ENCODE data around the gene PDIK1L. TPM values are rescaled to one million over a fixed set of nuclear protein-coding genes. Genes with fewer than 3 reads are reported as not detected.

Gene PDIK1L
- total and polyA plus RNA-seq, 9 of the 15 experiments (the other 6 are each of a cell fraction or from before 2014, with no cell fraction given) = 12.8 to 30.2 (median 21.5) TPM

DNA sequence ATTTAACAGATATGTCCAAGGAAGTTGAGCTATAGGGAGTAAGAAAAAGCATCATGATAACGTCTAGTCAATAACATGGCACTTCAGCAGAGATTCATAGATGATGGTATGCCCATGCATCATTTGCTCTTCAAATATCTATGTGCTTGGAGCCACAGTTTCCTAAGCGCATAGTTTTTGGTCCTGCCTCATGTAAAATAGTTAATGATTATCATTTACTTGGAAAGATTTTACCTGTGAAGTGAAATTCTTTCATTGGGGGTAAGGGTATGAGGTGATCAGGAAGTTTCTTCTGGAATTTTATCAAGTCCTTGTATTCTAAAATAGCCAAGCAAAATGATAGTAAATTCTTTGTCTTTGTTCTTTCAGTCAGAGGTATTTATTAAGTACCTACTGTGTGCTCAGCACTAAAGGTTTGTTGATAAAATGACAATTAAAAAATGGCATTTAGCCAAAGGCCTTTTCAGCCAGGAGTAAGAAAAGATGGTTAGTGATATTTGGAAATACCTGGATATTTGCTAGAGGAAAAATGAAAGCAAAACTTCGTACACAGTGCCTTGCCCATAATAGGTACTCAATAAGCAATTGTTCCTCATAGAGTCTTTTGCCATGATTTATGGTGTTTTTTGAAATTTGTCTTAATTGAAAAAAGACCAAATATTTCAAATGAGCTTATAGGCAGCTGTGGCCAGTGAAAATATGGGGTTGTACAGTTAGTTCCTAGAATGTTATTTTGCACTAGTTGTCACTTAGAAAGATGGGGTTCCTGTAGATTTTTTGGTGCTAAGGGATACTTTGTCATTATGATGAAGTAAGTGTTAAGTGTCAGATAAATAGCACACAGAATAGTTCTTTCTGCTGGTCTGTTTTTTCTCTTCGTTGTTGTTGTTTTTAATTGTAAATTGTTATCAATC, 13.1 kb downstream of the PDIK1L start (continued):
- TF ChIP-seq, protein P1, sequence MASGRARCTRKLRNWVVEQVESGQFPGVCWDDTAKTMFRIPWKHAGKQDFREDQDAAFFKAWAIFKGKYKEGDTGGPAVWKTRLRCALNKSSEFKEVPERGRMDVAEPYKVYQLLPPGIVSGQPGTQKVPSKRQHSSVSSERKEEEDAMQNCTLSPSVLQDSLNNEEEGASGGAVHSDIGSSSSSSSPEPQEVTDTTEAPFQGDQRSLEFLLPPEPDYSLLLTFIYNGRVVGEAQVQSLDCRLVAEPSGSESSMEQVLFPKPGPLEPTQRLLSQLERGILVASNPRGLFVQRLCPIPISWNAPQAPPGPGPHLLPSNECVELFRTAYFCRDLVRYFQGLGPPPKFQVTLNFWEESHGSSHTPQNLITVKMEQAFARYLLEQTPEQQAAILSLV (tag; IDR thresholded peaks at IDR 0.05) = peak; percentile 78
- TF ChIP-seq FOXK1 (CRISPR knock-in tag; IDR thresholded peaks at IDR 0.05; ENCODE audit: borderline replicate concordance) (no peak), AFF4 (CRISPR knock-in tag; IDR thresholded peaks at IDR 0.05) (no peak), NELFE (IDR thresholded peaks at IDR 0.05; ENCODE audit: insufficient read depth, insufficient read length) (no peak), TCF3 (CRISPR knock-in tag; IDR thresholded peaks at IDR 0.05) (no peak), ZNF79 (CRISPR knock-in tag; IDR thresholded peaks at IDR 0.05; ENCODE audit: low read depth) (peak; percentile 78), ZNF184 (CRISPR knock-in tag; IDR thresholded peaks at IDR 0.05) (no peak), MCM3 (IDR thresholded peaks at IDR 0.05) (no peak), ZBTB8A (IDR thresholded peaks at IDR 0.05; ENCODE audit: partially characterized antibody) (no peak), KAT7 (CRISPR knock-in tag; IDR thresholded peaks at IDR 0.05; ENCODE audit: borderline replicate concordance) (no peak), ZNF696 (CRISPR knock-in tag; conservative IDR thresholded peaks at IDR 0.05) (no peak), ZNF644 (tag; IDR thresholded peaks at IDR 0.05; ENCODE audit: low read depth) (peak; percentile 49; the same call in 1 of the 2 replicates), FOXJ3 (CRISPR knock-in tag; IDR thresholded peaks at IDR 0.05) (no peak), ZNF311 (CRISPR knock-in tag; IDR thresholded peaks at IDR 0.05) (peak; percentile 90), TAL1 (IDR thresholded peaks at IDR 0.05) (no peak)
- TF ChIP-seq, protein P2, sequence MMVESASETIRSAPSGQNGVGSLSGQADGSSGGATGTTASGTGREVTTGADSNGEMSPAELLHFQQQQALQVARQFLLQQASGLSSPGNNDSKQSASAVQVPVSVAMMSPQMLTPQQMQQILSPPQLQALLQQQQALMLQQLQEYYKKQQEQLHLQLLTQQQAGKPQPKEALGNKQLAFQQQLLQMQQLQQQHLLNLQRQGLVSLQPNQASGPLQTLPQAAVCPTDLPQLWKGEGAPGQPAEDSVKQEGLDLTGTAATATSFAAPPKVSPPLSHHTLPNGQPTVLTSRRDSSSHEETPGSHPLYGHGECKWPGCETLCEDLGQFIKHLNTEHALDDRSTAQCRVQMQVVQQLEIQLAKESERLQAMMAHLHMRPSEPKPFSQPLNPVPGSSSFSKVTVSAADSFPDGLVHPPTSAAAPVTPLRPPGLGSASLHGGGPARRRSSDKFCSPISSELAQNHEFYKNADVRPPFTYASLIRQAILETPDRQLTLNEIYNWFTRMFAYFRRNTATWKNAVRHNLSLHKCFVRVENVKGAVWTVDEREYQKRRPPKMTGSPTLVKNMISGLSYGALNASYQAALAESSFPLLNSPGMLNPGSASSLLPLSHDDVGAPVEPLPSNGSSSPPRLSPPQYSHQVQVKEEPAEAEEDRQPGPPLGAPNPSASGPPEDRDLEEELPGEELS (CRISPR knock-in tag; IDR thresholded peaks at IDR 0.05; ENCODE audit: borderline replicate concordance) = no peak
- TF ChIP-seq, protein P3, sequence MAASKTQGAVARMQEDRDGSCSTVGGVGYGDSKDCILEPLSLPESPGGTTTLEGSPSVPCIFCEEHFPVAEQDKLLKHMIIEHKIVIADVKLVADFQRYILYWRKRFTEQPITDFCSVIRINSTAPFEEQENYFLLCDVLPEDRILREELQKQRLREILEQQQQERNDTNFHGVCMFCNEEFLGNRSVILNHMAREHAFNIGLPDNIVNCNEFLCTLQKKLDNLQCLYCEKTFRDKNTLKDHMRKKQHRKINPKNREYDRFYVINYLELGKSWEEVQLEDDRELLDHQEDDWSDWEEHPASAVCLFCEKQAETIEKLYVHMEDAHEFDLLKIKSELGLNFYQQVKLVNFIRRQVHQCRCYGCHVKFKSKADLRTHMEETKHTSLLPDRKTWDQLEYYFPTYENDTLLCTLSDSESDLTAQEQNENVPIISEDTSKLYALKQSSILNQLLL (CRISPR knock-in tag; IDR thresholded peaks at IDR 0.05; ENCODE audit: borderline replicate concordance) = no peak
- TF ChIP-seq, protein P4, sequence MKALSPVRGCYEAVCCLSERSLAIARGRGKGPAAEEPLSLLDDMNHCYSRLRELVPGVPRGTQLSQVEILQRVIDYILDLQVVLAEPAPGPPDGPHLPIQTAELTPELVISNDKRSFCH (CRISPR knock-in tag; IDR thresholded peaks at IDR 0.05) = no peak
- TF ChIP-seq, protein P4 (tag; IDR thresholded peaks at IDR 0.05) = no peak
